GM21381 (cell line): ENCODE results near the gene HABP2.

ENCODE experiments used
- ATAC-seq: cut with Tn5 transposase; IDR thresholded peaks from one replicate; pipeline ENCODE4 v1.9.1; 2021; ENCODE audit warnings: mild to moderate bottlenecking, moderate library complexity; ENCODE audit not compliant: unreplicated experiment

The HABP2 gene

GRCh38 chr10:113625461-113626186 lies 72.8 kb downstream of the HABP2 start:
- no peak for ATAC-seq

DNA sequence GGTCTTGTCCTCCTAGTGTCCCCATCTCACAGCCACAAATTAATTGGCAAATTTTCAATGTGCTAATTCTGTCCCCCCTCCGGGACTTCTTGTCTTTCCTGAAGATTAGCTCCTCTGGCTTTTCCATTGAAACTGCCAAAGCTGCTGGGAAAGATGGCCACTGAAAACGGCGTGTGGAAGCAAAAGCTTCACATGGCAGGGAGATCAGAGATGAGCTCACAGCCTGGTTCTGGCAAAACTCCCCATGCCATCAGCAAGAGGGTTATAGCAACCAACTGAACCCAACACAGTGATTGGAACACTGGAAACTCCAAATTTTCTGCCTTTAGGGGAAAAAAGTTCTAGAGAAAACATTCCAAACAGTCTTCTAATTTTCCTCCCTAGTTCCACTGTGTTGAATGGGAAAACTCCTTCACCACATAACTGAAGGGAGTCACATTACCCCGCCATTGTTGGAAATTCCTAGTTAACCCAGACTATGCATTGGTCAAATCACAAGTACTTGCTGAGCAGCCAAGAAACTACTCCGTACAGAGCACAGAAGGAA lies 74.0 kb downstream of the HABP2 start:
- no peak for ATAC-seq

- no peak for ATAC-seq
These were observed 75.0 kb downstream of the HABP2 start for GRCh38 chr10:113627836-113628235.

- ATAC-seq: no peak
These were observed 75.8 kb downstream of the HABP2 start for GRCh38 chr10:113628607-113629153.

DNA sequence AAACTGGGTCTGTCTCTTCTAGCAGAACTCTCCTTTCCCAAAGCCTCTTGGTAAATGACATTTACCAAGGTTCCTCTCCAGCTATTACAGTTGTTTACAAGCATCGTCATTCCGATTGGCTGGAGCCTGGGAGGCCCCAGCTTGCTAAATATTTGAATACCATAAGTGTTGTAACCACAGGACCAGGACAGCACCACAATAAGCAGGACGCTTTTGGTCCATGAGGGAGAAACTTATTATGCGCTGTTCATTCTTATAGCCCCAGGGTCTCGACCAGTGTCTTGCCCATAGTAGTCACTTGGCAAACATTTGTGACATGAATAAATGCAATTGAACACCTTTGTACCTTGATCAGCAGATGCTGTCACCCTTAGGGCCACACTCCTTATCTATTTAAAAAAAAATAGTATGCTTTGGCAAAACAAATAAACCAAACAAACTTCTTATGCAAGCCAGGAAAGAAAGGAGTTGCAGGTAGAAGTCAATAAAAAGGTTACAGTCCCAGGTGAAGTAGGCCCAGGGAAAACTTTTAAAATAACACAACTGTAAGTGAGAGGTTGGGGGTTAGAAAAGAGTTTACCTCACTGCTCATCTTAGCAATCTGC lies 78.2 kb downstream of the HABP2 start:
- no peak for ATAC-seq

DNA sequence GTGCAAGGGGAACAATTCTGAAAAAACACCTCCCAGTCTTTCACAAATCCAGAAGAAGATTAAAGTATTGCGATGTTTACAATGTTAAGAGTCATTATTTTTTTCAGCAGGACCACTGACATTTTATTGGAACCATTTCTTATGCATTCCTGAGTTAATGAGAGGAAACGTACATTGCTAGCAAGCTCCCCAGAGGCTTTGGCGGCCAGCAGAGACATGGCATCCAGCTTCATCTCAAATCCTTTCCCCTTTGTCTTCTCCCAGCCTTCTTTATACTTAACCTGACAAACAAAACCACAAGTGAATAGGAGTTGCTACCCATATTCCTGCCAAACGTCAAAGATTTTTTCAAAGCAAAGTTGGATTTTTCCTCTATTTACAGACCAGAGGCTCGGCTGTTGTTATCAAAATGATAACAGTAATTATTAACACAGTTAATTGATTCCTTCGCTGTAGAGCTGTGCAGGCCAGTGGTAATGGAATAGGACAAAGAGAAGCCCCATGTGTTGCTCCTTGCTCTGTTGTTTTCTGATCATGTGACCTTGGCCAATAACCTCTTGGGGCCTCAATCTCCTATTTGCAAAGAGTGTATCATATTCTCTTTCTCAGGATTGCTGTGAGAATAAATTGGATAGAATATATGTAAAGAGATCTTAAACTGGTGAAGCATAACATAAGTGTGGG lies 79.0 kb downstream of the HABP2 start:
- ATAC-seq: no peak
